SK-N-SH (cell line): ENCODE measurements around the gene C11orf68.

Experiments
- CHD2 ChIP-seq: fragments of 150-350 bp; IDR thresholded peaks from 2 replicates; pipeline ENCODE4 v1.6.1; 2018; ENCODE audit warnings: low read length; ENCODE audit not compliant: partially characterized antibody
- CTCF ChIP-seq: fragments of 200-600 bp; sonication (generic); IDR thresholded peaks from 2 replicates; pipeline ENCODE4 v1.6.1; 2017; ENCODE audit warnings: antibody characterized with exemption, mild to moderate bottlenecking, moderate library complexity
- FOSL2 ChIP-seq: IDR thresholded peaks from 2 replicates; pipeline ENCODE4 v1.4.0; 2012; ENCODE audit warnings: low read depth, mild to moderate bottlenecking, moderate library complexity, borderline replicate concordance
- MAX ChIP-seq: IDR thresholded peaks from 2 replicates; pipeline ENCODE4 v1.4.0; 2012; ENCODE audit warnings: low read depth
- PBX3 ChIP-seq: IDR thresholded peaks from 2 replicates; pipeline ENCODE4; 2012
- RAD21 ChIP-seq: IDR thresholded peaks from 2 replicates; pipeline ENCODE4 v1.6.1; 2012; ENCODE audit warnings: mild to moderate bottlenecking, low read length
- YY1 ChIP-seq: IDR thresholded peaks from 2 replicates; pipeline ENCODE4 v1.4.0; 2012; ENCODE audit warnings: low read depth, mild to moderate bottlenecking

GRCh38 chr11:65916391-65916790 is 2.5 kb downstream of the C11orf68 start:
- TF ChIP-seq FOSL2 (no peak), CTCF (no peak), YY1 (no peak), PBX3 (no peak), CHD2 (no peak), RAD21 (no peak), MAX (no peak)
